Panc1 (cell line): Measurements from ENCODE around the gene NVL. TPM values are rescaled to one million over a fixed set of nuclear protein-coding genes. Genes with fewer than 3 reads are reported as not detected.

Experiments
- ATAC-seq: fragments of 200-7000 bp; cut with Tn5 transposase; 2 replicates; pipeline ENCODE4 v1.9.1; 2020; ENCODE audit warnings: mild to moderate bottlenecking, moderate library complexity
- BruUV-seq: library from RNA; stranded (reverse); fragments of 400-500 nt; replicated peaks from 2 replicates; lab custom pipeline; 2021; lab: Mats Ljungman, UMichigan
- CTCF ChIA-PET: fragments of 300-600 bp; sonication (Branson Sonifier 250); formaldehyde crosslinking; loops from one replicate; lab custom pipeline; 2022; ENCODE audit warnings: antibody characterized with exemption; lab: Charles Lee
- POLR2A ChIA-PET: fragments of 300-600 bp; sonication (Branson Sonifier 250); formaldehyde crosslinking; loops from one replicate; lab custom pipeline; 2022; ENCODE audit warnings: antibody characterized with exemption; lab: Charles Lee
- DNase-seq: peaks from one replicate; pipeline ENCODE4 v3.0.0-alpha.2; 2010; ENCODE audit warnings: low read depth, low spot score
- H3K27ac ChIP-seq: 2 replicates; pipeline ENCODE4 v1.5.1; 2011; ENCODE audit warnings: mild to moderate bottlenecking, low read length, inconsistent platforms
- H3K27me3 ChIP-seq: fragments of 200-500 bp; sonication (Bioruptor generic); 2 replicates; pipeline ENCODE4 v1.6.0; 2014; ENCODE audit warnings: low read length, inconsistent platforms; ENCODE audit not compliant: control insufficient read depth, insufficient read depth
- H3K36me3 ChIP-seq: fragments of 200-500 bp; sonication (Bioruptor generic); 2 replicates; pipeline ENCODE4 v1.5.1; 2014; ENCODE audit warnings: inconsistent platforms, mild to moderate bottlenecking, low read length, moderate library complexity; ENCODE audit not compliant: control insufficient read depth, insufficient read depth
- H3K4me1 ChIP-seq: 2 replicates; pipeline ENCODE4 v1.5.1; 2011; ENCODE audit warnings: inconsistent platforms, mild to moderate bottlenecking, low read length, moderate library complexity; ENCODE audit not compliant: control insufficient read depth, insufficient read depth
- H3K4me3 ChIP-seq, 2 experiments: 2 replicates each; pipeline ENCODE4 v1.5.1; 2011 to 2012; ENCODE audit warnings: low read depth in 2 of 2, low read length in 2 of 2, mild to moderate bottlenecking in 2 of 2, inconsistent platforms in 1 of 2, moderate library complexity in 1 of 2
- H3K9me3 ChIP-seq: fragments of 200-500 bp; sonication (Bioruptor generic); 2 replicates; pipeline ENCODE4 v1.5.1; 2014; ENCODE audit warnings: low read depth, mild to moderate bottlenecking, inconsistent platforms, low read length, moderate library complexity; ENCODE audit not compliant: control insufficient read depth, insufficient read depth
- POLR2AphosphoS5 ChIP-seq: IDR thresholded peaks from 2 replicates; pipeline ENCODE4 v1.6.1; 2012; ENCODE audit warnings: mild to moderate bottlenecking, low read depth, low read length, moderate library complexity
- SIN3A ChIP-seq: IDR thresholded peaks from 2 replicates; pipeline ENCODE4 v1.6.1; 2012; ENCODE audit warnings: low read depth, mild to moderate bottlenecking, low read length, moderate library complexity, borderline replicate concordance; ENCODE audit not compliant: insufficient read depth
- TCF7L2 ChIP-seq: IDR thresholded peaks from 2 replicates; pipeline ENCODE4 v1.6.1; 2011; ENCODE audit warnings: mild to moderate bottlenecking, low read depth, low read length, inconsistent platforms
- in situ Hi-C: cut with HindIII; loops from 2 replicates; pipeline ENCODE4 v1.10.0; 2016; ENCODE audit warnings: low sequenced_read_pairs, low pct_unique_long_range_greater_than_20kb
- intact Hi-C: fragments of 100-400 bp; cut with micrococcal nuclease; formaldehyde crosslinking; loops from one replicate; pipeline ENCODE4 v1.10.0; 2022; ENCODE audit not compliant: unreplicated experiment
- total RNA-seq: library from RNA; stranded (reverse); gene quantifications from one replicate; pipeline ENCODE4 v1.2.1, GENCODE V29; 2021; ENCODE audit not compliant: unreplicated experiment
- TF ChIP-seq, protein P1 (sequence below): fragments of 450-650 bp; IDR thresholded peaks from 2 replicates; pipeline ENCODE4 v1.5.1; 2017; ENCODE audit warnings: mild to moderate bottlenecking
- TF ChIP-seq, protein P2 (sequence below), 2 experiments: IDR thresholded peaks; 2 replicates each; pipeline ENCODE4 v1.6.1; 2011 to 2012; ENCODE audit warnings: low read depth in 2 of 2, control low read depth in 1 of 2, low read length in 1 of 2, mild to moderate bottlenecking in 1 of 2, moderate library complexity in 1 of 2; ENCODE audit not compliant: insufficient read depth in 1 of 2

Gene NVL
- total RNA-seq, 1 experiment from 2014 or later = 25.0 TPM

DNA sequence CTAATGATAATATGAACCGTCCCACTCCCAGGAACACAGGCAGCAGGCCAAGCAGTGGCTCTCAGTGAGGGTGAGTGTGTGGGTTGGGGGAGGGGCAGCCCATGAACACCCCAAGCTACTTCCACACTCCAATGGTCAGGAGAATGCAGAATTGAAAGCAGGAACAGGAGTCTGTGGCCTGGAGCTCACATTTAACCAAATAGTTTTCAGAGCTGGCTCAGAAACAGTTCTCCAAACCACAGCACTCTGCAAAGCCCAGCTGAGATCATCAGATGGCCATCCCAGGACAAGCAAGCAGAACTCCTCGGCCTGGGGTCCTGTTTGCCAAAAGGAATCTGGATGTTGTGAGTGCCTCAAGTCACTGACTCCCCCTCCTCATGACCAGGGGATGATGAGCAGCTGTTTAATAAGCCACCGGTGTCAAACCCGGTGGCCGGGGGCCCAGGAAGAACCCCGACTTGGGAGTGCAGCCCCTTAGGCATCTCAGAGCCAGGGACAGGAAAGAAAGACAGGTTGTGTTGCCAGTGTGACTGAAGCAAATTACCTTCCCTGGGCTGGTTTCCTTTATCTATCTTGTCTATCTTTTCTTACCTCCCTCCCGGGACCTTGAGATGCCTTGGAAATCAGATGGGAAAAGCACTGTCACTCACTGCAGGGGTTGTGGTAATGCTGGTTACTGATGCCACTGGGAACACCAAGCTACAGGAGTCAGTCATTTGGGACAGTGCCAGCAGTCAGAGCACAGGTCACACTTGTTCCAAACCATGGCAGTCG lies 126.5 kb downstream of the NVL start:
- no peaks in the 10 kb centered on the region for H3K9me3 ChIP-seq
- BruUV-seq = no TSS peak
- intact Hi-C loops (no loop called here), in situ Hi-C loops (no loop called here)
- DNase-seq = no peak
- H3K27me3 ChIP-seq = no peaks in the 10 kb centered on the region
- ChIA-PET POLR2A (no interaction called here), CTCF (no interaction called here)
- ATAC-seq = no peak
- peaks cover 5% of the 10 kb centered on the region; the same call in 1 of the 2 replicates for H3K4me1 ChIP-seq
- no peak overlapping the region for H3K4me3 ChIP-seq
- no peaks in the 10 kb centered on the region for H3K36me3 ChIP-seq
- H3K27ac ChIP-seq = no peak overlapping the region
- TF ChIP-seq, protein P1, sequence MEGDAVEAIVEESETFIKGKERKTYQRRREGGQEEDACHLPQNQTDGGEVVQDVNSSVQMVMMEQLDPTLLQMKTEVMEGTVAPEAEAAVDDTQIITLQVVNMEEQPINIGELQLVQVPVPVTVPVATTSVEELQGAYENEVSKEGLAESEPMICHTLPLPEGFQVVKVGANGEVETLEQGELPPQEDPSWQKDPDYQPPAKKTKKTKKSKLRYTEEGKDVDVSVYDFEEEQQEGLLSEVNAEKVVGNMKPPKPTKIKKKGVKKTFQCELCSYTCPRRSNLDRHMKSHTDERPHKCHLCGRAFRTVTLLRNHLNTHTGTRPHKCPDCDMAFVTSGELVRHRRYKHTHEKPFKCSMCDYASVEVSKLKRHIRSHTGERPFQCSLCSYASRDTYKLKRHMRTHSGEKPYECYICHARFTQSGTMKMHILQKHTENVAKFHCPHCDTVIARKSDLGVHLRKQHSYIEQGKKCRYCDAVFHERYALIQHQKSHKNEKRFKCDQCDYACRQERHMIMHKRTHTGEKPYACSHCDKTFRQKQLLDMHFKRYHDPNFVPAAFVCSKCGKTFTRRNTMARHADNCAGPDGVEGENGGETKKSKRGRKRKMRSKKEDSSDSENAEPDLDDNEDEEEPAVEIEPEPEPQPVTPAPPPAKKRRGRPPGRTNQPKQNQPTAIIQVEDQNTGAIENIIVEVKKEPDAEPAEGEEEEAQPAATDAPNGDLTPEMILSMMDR = no peak

DNA sequence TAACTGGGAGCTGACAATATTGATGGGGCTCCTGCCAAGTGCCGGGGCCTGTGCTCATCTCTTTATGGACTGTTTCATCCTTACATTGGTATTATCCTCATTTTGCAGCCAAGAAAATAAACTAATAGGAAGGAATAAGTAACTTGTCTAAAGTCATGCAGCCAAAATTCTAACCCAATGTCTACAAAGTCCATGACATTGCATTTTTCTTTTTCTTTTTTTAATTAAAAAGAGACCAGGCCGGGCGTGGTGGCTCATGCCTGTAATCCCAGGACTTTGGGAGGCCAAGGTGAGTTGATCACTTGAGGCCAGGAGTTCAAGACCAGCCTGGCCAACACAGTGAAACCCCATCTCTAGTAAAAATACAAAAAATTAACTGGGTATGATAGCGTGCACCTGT lies 128.1 kb downstream of the NVL start:
- no peaks in the 10 kb centered on the region for H3K27me3 ChIP-seq
- peaks cover 5% of the 10 kb centered on the region; the same call in 1 of the 2 replicates for H3K4me1 ChIP-seq
- BruUV-seq = no TSS peak
- no peak overlapping the region for H3K27ac ChIP-seq
- POLR2A ChIA-PET = no interaction called here
- TF ChIP-seq, protein P1 = no peak
- no peak for TF ChIP-seq POLR2AphosphoS5
- no peak for TF ChIP-seq TCF7L2
- TF ChIP-seq, protein P2, sequence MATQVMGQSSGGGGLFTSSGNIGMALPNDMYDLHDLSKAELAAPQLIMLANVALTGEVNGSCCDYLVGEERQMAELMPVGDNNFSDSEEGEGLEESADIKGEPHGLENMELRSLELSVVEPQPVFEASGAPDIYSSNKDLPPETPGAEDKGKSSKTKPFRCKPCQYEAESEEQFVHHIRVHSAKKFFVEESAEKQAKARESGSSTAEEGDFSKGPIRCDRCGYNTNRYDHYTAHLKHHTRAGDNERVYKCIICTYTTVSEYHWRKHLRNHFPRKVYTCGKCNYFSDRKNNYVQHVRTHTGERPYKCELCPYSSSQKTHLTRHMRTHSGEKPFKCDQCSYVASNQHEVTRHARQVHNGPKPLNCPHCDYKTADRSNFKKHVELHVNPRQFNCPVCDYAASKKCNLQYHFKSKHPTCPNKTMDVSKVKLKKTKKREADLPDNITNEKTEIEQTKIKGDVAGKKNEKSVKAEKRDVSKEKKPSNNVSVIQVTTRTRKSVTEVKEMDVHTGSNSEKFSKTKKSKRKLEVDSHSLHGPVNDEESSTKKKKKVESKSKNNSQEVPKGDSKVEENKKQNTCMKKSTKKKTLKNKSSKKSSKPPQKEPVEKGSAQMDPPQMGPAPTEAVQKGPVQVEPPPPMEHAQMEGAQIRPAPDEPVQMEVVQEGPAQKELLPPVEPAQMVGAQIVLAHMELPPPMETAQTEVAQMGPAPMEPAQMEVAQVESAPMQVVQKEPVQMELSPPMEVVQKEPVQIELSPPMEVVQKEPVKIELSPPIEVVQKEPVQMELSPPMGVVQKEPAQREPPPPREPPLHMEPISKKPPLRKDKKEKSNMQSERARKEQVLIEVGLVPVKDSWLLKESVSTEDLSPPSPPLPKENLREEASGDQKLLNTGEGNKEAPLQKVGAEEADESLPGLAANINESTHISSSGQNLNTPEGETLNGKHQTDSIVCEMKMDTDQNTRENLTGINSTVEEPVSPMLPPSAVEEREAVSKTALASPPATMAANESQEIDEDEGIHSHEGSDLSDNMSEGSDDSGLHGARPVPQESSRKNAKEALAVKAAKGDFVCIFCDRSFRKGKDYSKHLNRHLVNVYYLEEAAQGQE (IDR thresholded peaks at IDR 0.05; ENCODE audit: insufficient read depth in 1 of 2, low read depth in 2 of 2, low read length in 1 of 2) = no peak
- no peak for TF ChIP-seq SIN3A
- CTCF ChIA-PET = no interaction called here
- DNase-seq (no peak), ATAC-seq (no peak)
- no peaks in the 10 kb centered on the region for H3K36me3 ChIP-seq
- intact Hi-C loops = no loop called here
- H3K4me3 ChIP-seq = no peak overlapping the region
- no peaks in the 10 kb centered on the region for H3K9me3 ChIP-seq
- in situ Hi-C loops = no loop called here
